HG02642 (cell line): Measurements from ENCODE around the gene MICAL2.

Experiments used
- ATAC-seq: cut with Tn5 transposase; IDR thresholded peaks from one replicate; pipeline ENCODE4 v1.9.1; 2021; ENCODE audit warnings: mild to moderate bottlenecking; ENCODE audit not compliant: unreplicated experiment, poor library complexity

Gene MICAL2

GRCh38 chr11:12148466-12148865, 38.1 kb downstream of the MICAL2 start:
- ATAC-seq: no peak

- no peak for ATAC-seq
These were observed 38.5 kb downstream of the MICAL2 start for GRCh38 chr11:12148882-12149281.

- ATAC-seq: no peak
These were observed 39.4 kb downstream of the MICAL2 start for GRCh38 chr11:12149672-12150225.

DNA sequence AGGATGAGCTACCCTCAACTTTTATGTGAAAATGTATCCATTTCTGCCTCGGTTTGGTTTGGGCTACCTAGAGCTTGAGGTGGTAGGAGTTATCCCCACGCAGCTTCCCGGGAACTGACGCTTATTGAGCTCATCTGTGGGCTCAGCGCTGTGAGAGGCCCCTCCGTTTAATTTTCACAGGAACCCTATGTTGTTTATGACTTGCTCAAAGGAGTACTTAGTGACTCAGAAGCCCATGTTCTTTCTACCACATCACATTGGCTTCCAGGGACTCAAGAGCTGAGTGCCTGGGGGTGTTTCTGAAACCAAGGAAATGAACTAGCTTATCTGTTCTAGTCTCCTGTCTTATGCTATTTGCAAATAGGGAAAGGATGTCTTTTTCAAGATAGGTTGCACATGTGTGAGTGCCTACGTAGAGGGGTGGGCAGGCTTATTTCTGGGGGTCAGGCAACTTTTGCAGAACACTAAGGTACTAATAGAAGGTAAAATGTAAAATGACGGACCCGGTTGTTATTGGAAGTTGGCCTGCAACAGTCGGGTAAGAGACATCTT, 40.5 kb downstream of the MICAL2 start:
- ATAC-seq: no peak

DNA sequence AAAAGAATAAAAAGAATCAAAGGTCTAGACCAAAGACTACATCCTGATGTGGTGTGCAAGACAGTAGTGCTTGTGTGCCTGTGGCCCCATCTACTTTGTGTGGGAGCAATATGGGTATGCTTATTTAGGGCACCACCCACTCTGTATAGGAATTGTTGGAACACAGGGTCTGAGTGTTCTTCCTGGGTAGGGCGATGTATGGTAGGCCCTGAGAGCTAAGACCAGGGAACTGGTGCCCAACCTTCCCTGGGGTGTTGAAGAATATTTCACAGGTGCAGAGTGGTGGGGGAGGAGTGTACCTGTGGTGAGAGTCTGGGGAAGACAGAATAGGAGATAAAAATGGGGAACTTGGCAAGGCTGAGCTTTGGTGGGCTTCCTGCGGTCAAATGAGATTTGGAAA, 41.9 kb downstream of the MICAL2 start:
- no peak for ATAC-seq

GRCh38 chr11:12154871-12155668, 44.7 kb downstream of the MICAL2 start:
- ATAC-seq: no peak

GRCh38 chr11:12155696-12156095, 45.3 kb downstream of the MICAL2 start:
- ATAC-seq: no peak

GRCh38 chr11:12156301-12157140, 46.1 kb downstream of the MICAL2 start:
- ATAC-seq: no peak

GRCh38 chr11:12157241-12157661, 46.9 kb downstream of the MICAL2 start:
- no peak for ATAC-seq

- no peak for ATAC-seq
These were observed 48.5 kb downstream of the MICAL2 start for GRCh38 chr11:12158909-12159308.

- ATAC-seq: no peak
These were observed 49.1 kb downstream of the MICAL2 start for GRCh38 chr11:12159351-12160099.

- no peak for ATAC-seq
These were observed 49.8 kb downstream of the MICAL2 start for GRCh38 chr11:12160231-12160630.

DNA sequence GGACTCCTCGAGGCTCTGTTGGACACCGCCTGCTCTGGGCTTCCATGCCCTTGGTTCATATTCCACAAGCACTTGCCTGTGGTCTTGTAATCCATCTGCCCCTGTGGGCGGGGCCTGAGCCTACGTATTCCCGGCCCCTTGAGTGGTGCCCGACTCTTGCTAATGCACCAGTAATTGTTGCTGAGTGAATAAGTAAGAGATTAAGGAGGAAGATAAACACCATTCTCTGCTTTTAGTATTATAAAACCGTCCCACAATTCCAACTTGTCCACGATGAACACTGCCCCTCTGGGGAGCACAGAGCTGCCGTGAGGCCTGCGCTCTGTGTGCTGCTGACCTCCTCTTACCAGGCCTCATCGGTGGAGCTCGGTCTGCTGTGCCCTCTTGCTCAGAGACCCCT, 50.3 kb downstream of the MICAL2 start:
- ATAC-seq: no peak

GRCh38 chr11:12161137-12161536, 50.7 kb downstream of the MICAL2 start:
- no peak for ATAC-seq

- no peak for ATAC-seq
These were observed 51.4 kb downstream of the MICAL2 start for GRCh38 chr11:12161603-12162350.

- no peak for ATAC-seq
These were observed 52.3 kb downstream of the MICAL2 start for GRCh38 chr11:12162652-12163051.

GRCh38 chr11:12163181-12163941, 53.0 kb downstream of the MICAL2 start:
- no peak for ATAC-seq

DNA sequence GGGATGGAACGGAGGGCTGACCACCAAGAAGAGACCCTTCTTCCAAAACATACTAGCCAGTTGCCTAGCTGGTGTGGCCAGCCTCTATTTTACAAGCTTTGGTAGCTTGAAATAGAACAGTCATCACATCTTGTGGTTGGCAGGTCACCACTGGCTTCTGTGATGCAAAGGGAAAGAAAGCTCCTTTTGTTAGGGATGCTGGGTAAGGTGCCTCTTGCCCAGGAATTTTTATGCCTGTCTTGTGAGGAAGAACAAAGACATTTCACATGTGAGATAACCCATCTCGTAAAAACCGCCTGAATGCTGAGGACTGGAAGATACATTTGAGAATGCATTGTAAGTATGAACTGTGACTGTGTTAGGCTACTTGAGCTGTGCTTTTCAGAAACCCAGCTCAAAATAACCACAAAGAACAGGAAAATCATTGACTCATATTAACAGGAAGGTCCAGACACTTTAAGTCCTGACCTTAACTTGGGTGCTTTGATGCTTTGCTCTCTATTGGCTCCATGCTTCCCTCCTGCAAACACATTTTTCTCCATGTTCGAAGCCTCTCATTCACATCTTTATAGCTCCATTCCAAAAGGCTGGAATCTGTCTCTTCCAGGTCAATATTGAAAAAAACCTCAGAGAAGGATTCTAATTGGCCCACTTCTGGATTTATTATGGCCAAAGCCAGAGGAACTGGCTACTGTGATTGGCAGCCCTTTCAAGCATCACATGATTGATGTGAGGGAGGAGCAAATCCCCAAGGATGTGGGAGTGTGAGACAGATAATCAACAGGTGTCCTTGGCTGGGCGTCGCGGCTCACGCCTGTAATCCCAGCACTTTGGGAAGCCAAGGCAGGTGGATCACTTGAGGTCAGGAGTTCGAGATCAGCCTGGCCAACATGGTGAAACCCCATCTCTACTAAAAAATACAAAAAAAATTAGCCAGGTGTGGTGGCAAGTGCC, 53.9 kb downstream of the MICAL2 start:
- no peak for ATAC-seq
